ENCODE data around the gene EPHA5. TPM values are rescaled to one million over a fixed set of nuclear protein-coding genes. Genes with fewer than 3 reads are reported as not detected.

EPHA5 gene
- total RNA-seq, 6 experiments from 2014 or later: not detected

DNA sequence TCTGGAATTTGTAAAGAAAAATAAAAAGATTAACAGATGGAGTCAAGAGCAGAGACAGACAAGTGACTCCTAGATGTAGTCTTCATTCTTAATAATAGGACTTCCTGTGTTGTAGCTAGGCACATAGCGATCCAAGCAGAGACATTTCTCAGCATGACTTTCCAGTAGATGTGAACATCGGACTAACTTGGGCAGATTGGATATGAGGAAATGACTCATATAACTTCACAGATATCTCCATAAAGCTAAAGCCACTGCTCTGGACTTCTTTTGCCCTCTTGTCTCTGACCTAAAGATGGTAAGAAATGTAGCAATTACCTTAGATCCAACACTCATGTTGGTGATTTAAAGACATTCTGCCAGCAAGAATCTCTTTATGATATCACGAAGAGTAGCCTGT is 131.7 kb downstream of the EPHA5 start:
- WGBS (ENCODE audit: insufficient coverage, low coverage, low lambda C conversion rate, missing lambda C conversion rate): 62% methylated on average over 3 of the region's 3 CpGs
- no peaks in the 10 kb centered on the region for H3K4me1 ChIP-seq
- intact Hi-C loops (cut with DNase I): no loop called here
- no peaks in the 10 kb centered on the region for H3K36me3 ChIP-seq
- no peak overlapping the region for H3K27ac ChIP-seq
- H3K9me3 ChIP-seq: no peaks in the 10 kb centered on the region
- H3K27me3 ChIP-seq: no peaks in the 10 kb centered on the region
- DNase-seq (no peak), ATAC-seq (no peak)
- TF ChIP-seq, protein P1, sequence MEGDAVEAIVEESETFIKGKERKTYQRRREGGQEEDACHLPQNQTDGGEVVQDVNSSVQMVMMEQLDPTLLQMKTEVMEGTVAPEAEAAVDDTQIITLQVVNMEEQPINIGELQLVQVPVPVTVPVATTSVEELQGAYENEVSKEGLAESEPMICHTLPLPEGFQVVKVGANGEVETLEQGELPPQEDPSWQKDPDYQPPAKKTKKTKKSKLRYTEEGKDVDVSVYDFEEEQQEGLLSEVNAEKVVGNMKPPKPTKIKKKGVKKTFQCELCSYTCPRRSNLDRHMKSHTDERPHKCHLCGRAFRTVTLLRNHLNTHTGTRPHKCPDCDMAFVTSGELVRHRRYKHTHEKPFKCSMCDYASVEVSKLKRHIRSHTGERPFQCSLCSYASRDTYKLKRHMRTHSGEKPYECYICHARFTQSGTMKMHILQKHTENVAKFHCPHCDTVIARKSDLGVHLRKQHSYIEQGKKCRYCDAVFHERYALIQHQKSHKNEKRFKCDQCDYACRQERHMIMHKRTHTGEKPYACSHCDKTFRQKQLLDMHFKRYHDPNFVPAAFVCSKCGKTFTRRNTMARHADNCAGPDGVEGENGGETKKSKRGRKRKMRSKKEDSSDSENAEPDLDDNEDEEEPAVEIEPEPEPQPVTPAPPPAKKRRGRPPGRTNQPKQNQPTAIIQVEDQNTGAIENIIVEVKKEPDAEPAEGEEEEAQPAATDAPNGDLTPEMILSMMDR (IDR thresholded peaks at IDR 0.05): no peak
- TF ChIP-seq POLR2A (IDR thresholded peaks at IDR 0.05): no peak
- no peak overlapping the region for H3K4me3 ChIP-seq

DNA sequence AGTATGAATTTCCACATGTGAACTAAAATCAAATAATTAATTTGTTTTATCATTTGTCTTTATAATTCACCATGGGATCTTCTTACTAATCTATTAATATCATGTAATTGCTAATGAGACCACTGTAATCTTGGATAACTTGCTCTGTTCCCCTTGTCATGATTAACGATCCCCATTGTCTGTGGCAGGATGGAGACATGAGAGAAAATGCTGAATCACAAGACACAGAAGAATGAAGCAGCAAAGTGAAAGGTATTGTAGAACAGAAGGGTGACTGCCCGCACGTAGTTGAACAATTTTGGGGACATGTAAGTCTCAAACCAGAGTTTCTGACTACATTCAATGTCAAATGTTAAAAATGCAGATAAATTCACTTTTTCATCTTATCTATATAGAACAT is 135.2 kb downstream of the EPHA5 start:
- ATAC-seq: no peak
- Histone ChIP-seq H3K4me1 (no peaks in the 10 kb centered on the region), H3K27ac (no peak overlapping the region), H3K9me3 (no peaks in the 10 kb centered on the region), H3K36me3 (no peaks in the 10 kb centered on the region), H3K27me3 (no peaks in the 10 kb centered on the region), H3K4me3 (no peak overlapping the region)
- DNase-seq: no peak
- 34% methylated on average over 3 of the region's 3 CpGs for WGBS (ENCODE audit: insufficient coverage, low coverage, low lambda C conversion rate, missing lambda C conversion rate)
- intact Hi-C loops (cut with DNase I): no loop called here
- no peak for TF ChIP-seq POLR2A (IDR thresholded peaks at IDR 0.05)
- TF ChIP-seq, protein P1 (IDR thresholded peaks at IDR 0.05): no peak

GRCh38 chr4:65521666-65522065 is 148.6 kb downstream of the EPHA5 start:
- Histone ChIP-seq H3K9me3 (no peaks in the 10 kb centered on the region), H3K36me3 (no peaks in the 10 kb centered on the region), H3K27ac (no peak overlapping the region), H3K27me3 (no peaks in the 10 kb centered on the region), H3K4me1 (no peaks in the 10 kb centered on the region), H3K4me3 (no peak overlapping the region)
- ATAC-seq: no peak
- no peak for DNase-seq
- no peak for TF ChIP-seq POLR2A (IDR thresholded peaks at IDR 0.05)
- TF ChIP-seq, protein P1 (IDR thresholded peaks at IDR 0.05): no peak
- 40% methylated on average over 1 of the region's 1 CpG for WGBS (ENCODE audit: insufficient coverage, low coverage, low lambda C conversion rate, missing lambda C conversion rate)
- intact Hi-C loops (cut with DNase I): no loop called here

DNA sequence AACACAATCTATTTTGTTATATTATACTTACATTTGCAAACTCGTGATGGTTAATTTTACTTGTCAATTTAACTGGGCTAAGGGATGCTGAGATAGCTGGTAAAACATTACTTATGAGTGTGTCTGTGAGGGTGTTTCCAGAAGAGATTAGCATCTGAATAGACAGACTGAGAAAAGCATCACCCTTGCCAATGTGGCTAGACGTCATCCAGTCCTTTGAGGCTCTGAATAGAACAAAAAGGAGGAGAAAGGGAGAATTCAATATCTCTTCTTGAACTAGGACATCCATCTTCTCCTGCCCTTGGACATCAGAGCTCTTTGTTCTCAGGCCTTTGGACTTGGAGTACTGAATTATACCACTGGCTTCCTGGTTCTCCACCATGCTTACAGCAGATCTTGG is 154.6 kb downstream of the EPHA5 start:
- ATAC-seq: no peak
- Histone ChIP-seq H3K36me3 (no peaks in the 10 kb centered on the region), H3K27me3 (no peaks in the 10 kb centered on the region), H3K4me3 (no peak overlapping the region), H3K4me1 (no peaks in the 10 kb centered on the region), H3K9me3 (no peaks in the 10 kb centered on the region), H3K27ac (no peak overlapping the region)
- 9% methylated on average over 2 of the region's 2 CpGs for WGBS (ENCODE audit: insufficient coverage, low coverage, low lambda C conversion rate, missing lambda C conversion rate)
- intact Hi-C loops (cut with DNase I): no loop called here
- TF ChIP-seq POLR2A (IDR thresholded peaks at IDR 0.05): no peak
- TF ChIP-seq, protein P1 (IDR thresholded peaks at IDR 0.05): no peak
- DNase-seq: no peak

DNA sequence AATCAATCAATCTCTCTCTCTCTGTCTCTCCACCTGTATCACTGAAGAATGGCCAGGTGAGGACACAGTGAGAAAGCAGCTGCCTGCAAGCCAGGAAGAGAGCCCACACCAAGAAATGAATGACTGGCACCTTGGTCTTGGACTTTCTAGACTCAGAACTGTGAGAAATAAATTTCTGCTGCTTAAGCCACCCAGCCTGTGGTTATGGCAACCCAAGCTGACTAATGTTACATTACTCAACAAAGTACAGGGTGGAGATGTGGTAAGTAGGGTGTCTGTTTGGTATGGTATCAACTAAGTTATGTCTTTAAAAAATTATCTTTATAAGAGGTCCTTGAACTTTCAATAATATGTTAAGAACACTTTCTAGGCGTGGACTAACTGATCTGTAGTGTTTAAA is 159.3 kb downstream of the EPHA5 start:
- H3K9me3 ChIP-seq: no peaks in the 10 kb centered on the region
- H3K27me3 ChIP-seq: no peaks in the 10 kb centered on the region
- TF ChIP-seq POLR2A (IDR thresholded peaks at IDR 0.05): no peak
- TF ChIP-seq, protein P1 (IDR thresholded peaks at IDR 0.05): no peak
- H3K4me3 ChIP-seq: no peak overlapping the region
- WGBS (ENCODE audit: insufficient coverage, low coverage, low lambda C conversion rate, missing lambda C conversion rate): 17% methylated on average over 1 of the region's 1 CpG
- no peaks in the 10 kb centered on the region for H3K36me3 ChIP-seq
- H3K27ac ChIP-seq: no peak overlapping the region
- intact Hi-C loops (cut with DNase I): no loop called here
- no peaks in the 10 kb centered on the region for H3K4me1 ChIP-seq
- ATAC-seq: no peak
- DNase-seq: no peak
